Tibial nerve (tissue), 4 donors: ENCODE results near the gene ERBB4. TPM values are rescaled to one million over a fixed set of nuclear protein-coding genes. Genes with fewer than 3 reads are reported as not detected.
"Not testable (repeated sequence)": the region's sequence is repeated elsewhere in the genome, so short reads cannot be mapped to it uniquely, and the experiment has no call there.

ENCODE experiments used
- DNase-seq, 2 donors: peaks; one replicate each; pipeline ENCODE4 v3.0.0-alpha.2; 2019; ENCODE audit warnings: low spot score in 2 of 2
- H3K27ac ChIP-seq, 4 donors: fragments of 200-600 bp; sonication (generic) in 3 of 4; one replicate each; pipeline ENCODE4 v1.5.1; 2017 to 2019; ENCODE audit warnings: mild to moderate bottlenecking in 1 of 4
- H3K27me3 ChIP-seq, 2 donors: fragments of 200-600 bp; sonication (generic) in 1 of 2; one replicate each; pipeline versions ENCODE4 v1.5.1 to v1.6.0; 2017 to 2019
- H3K36me3 ChIP-seq, 3 donors: fragments of 200-600 bp; sonication (generic); one replicate each; pipeline ENCODE4 v1.5.1; 2018 to 2019
- H3K4me1 ChIP-seq, 4 donors: fragments of 200-600 bp; sonication (generic) in 3 of 4; one replicate each; pipeline ENCODE4 v1.5.1; 2017 to 2019
- H3K4me3 ChIP-seq, 4 donors: fragments of 200-600 bp; sonication (generic) in 3 of 4; one replicate each; pipeline ENCODE4 v1.5.1; 2017 to 2019; ENCODE audit warnings: mild to moderate bottlenecking in 1 of 4, moderate library complexity in 1 of 4
- H3K9me3 ChIP-seq, 4 donors: fragments of 200-600 bp; sonication (generic) in 3 of 4; one replicate each; pipeline ENCODE4 v1.5.1; 2017 to 2019
- EP300 ChIP-seq, 2 donors: sonication (generic); formaldehyde crosslinking; IDR thresholded peaks; one replicate each; pipeline ENCODE4 v1.6.1; 2017; ENCODE audit warnings: antibody characterized with exemption in 2 of 2, mild to moderate bottlenecking in 1 of 2
- POLR2A ChIP-seq, 2 donors: fragments of 450-650 bp; IDR thresholded peaks; one replicate each; pipeline ENCODE4 v1.6.1; 2017; ENCODE audit warnings: antibody characterized with exemption in 2 of 2, mild to moderate bottlenecking in 2 of 2, moderate library complexity in 2 of 2
- WGBS, 2 donors: methylation state at CpG; one replicate each; pipeline ENCODE4 v1.1.5; 2018; 5-methylcytosine and 5-hydroxymethylcytosine counted together
- total RNA-seq, 4 donors: library from RNA; depleted of rRNA; stranded (reverse); fragments of >200 nt; gene quantifications; one replicate each; pipeline ENCODE4 v1.1.0, GENCODE V29; 2016
- TF ChIP-seq, protein P1 (sequence below), 5 experiments: fragments of 200-600 bp in 3 of 5; fragments of 450-650 bp in 2 of 5; sonication (generic) in 3 of 5; IDR thresholded peaks; one replicate each; pipeline ENCODE4 v1.5.1; 2016 to 2019; ENCODE audit warnings: antibody characterized with exemption in 5 of 5, mild to moderate bottlenecking in 3 of 5, moderate library complexity in 2 of 5

Gene ERBB4
- total RNA-seq, 4 donors from 2014 or later, result 2.4 to 3.3 (median 2.9) TPM

DNA sequence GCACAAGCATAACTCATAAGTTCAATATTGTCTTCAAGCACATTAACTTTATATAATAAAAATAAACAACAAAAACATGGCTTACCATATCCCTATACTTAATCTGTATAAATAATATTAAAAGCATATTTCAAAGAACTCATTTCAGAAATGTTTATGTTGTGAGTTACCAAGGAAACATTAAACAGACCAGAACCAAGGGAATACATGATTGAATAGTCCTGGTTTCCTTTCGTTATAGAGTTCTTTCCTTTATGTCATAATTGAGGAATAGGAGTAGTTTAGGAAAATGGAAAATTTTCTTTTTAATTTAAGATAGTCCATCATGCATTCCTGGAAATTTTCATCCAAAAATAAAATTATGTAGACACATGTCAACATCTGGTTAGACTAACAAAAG is 343.0 kb downstream of the ERBB4 start:
- Histone ChIP-seq H3K36me3 (no peaks in the 10 kb centered on the region), H3K27ac (no peak overlapping the region), H3K4me1 (no peaks in the 10 kb centered on the region), H3K4me3 (no peak overlapping the region), H3K27me3 (no peaks in the 10 kb centered on the region), H3K9me3 (no peaks in the 10 kb centered on the region)
- WGBS, 2 donors, result 48 to 51% methylated on average over 1 of the region's 1 CpG
- TF ChIP-seq POLR2A (IDR thresholded peaks at IDR 0.05), result no peak
- TF ChIP-seq EP300 (IDR thresholded peaks at IDR 0.05), result no peak
- no peak for DNase-seq

DNA sequence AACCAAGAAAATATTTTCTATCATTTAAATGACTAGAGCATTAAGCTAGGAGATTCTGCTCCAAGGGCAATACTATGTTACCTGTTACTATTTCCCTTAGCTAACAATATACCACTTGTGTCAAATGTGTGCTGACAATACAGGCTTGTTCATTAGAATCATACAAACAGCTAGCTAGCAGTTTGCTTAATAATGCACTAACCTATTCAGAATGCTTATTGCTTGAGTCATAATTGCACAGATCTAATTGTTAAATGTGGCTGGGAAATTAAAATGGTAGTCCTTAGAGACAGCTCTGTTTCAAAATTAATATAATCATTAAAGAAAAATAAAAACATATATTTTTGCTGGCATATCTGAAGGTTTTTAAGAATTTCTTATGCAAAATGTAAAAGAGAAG is 344.2 kb downstream of the ERBB4 start:
- Histone ChIP-seq H3K9me3 (no peaks in the 10 kb centered on the region), H3K27ac (no peak overlapping the region), H3K36me3 (no peaks in the 10 kb centered on the region), H3K27me3 (no peaks in the 10 kb centered on the region), H3K4me3 (no peak overlapping the region), H3K4me1 (no peaks in the 10 kb centered on the region)
- TF ChIP-seq, protein P1, sequence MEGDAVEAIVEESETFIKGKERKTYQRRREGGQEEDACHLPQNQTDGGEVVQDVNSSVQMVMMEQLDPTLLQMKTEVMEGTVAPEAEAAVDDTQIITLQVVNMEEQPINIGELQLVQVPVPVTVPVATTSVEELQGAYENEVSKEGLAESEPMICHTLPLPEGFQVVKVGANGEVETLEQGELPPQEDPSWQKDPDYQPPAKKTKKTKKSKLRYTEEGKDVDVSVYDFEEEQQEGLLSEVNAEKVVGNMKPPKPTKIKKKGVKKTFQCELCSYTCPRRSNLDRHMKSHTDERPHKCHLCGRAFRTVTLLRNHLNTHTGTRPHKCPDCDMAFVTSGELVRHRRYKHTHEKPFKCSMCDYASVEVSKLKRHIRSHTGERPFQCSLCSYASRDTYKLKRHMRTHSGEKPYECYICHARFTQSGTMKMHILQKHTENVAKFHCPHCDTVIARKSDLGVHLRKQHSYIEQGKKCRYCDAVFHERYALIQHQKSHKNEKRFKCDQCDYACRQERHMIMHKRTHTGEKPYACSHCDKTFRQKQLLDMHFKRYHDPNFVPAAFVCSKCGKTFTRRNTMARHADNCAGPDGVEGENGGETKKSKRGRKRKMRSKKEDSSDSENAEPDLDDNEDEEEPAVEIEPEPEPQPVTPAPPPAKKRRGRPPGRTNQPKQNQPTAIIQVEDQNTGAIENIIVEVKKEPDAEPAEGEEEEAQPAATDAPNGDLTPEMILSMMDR (IDR thresholded peaks at IDR 0.05), result no peak
- TF ChIP-seq EP300 (IDR thresholded peaks at IDR 0.05), result no peak
- TF ChIP-seq POLR2A (IDR thresholded peaks at IDR 0.05), result no peak
- DNase-seq, result no peak

DNA sequence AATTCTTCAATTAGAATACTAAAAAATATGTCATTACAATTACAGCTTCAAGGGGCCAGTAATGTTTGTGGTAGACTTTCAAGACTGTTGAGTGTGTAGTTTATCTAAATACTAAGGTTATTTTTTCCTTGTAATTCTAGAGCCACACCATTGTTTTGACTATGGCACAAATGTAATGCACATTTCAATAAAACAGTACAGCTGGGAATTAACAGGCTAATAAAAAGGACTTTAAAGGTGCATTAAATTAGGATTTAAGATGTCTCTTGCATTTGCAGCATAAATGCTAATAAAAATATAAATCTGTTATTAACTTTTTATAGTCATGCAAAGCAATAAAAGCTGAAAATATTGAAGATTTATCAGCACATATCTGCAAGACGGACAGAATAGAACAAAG is 344.8 kb downstream of the ERBB4 start:
- no peaks in the 10 kb centered on the region for H3K36me3 ChIP-seq
- H3K27ac ChIP-seq, result no peak overlapping the region
- H3K4me1 ChIP-seq, result no peaks in the 10 kb centered on the region
- no peak for TF ChIP-seq POLR2A (IDR thresholded peaks at IDR 0.05)
- TF ChIP-seq EP300 (IDR thresholded peaks at IDR 0.05), result no peak
- TF ChIP-seq, protein P1 (IDR thresholded peaks at IDR 0.05), result no peak
- 80 to 86% methylated on average over 1 of the region's 1 CpG for WGBS, 2 donors
- no peaks in the 10 kb centered on the region for H3K9me3 ChIP-seq
- H3K4me3 ChIP-seq, result no peak overlapping the region
- no peak for DNase-seq
- H3K27me3 ChIP-seq, result no peaks in the 10 kb centered on the region

DNA sequence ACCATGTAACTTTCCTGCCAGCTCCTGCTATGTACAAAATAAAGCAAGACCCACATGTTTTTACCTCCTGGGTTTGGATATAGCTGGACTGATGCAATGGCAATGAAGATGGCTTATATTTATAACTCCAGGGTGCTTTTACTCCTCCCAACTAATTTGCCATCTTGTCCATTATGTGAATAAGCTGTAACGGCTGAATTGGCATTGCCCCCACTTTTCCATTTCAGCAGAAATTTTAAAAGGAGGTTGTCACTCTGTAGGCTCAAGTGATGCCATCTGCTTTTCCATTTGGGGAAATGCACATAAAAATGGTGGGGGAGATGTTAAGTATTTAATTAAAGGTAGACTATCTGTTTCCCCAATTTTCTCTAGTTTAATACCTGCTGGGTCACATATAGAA is 345.5 kb downstream of the ERBB4 start:
- WGBS, 2 donors, result 63 to 77% methylated on average over 1 of the region's 1 CpG
- no peak overlapping the region for H3K4me3 ChIP-seq
- H3K27ac ChIP-seq, result no peak overlapping the region
- H3K36me3 ChIP-seq, result no peaks in the 10 kb centered on the region
- TF ChIP-seq, protein P1 (IDR thresholded peaks at IDR 0.05), result no peak
- TF ChIP-seq POLR2A (IDR thresholded peaks at IDR 0.05) (no peak), EP300 (IDR thresholded peaks at IDR 0.05) (no peak)
- no peaks in the 10 kb centered on the region for H3K27me3 ChIP-seq
- H3K9me3 ChIP-seq, result no peaks in the 10 kb centered on the region
- H3K4me1 ChIP-seq, result no peaks in the 10 kb centered on the region
- DNase-seq, result no peak

DNA sequence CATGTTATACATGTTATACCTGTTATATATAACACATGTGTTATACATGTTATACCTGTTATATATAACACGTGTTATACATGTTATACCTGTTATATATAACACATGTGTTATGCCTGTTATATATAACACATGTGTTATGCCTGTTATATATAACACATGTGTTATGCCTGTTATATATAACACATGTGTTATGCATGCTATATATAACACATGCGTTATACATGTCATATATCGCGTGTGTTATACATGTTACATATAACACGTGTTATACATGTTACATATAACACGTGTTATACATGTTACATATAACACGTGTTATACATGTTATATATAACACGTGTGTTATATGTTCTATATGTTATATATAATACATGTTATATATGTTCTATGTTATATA is 347.2 kb downstream of the ERBB4 start:
- H3K4me1 ChIP-seq, H3K9me3 ChIP-seq, H3K27ac ChIP-seq, H3K36me3 ChIP-seq, H3K27me3 ChIP-seq, H3K4me3 ChIP-seq, DNase-seq: not testable (repeated sequence)
- WGBS, 2 donors, result 64 to 84% methylated on average over 8 of the region's 8 CpGs

DNA sequence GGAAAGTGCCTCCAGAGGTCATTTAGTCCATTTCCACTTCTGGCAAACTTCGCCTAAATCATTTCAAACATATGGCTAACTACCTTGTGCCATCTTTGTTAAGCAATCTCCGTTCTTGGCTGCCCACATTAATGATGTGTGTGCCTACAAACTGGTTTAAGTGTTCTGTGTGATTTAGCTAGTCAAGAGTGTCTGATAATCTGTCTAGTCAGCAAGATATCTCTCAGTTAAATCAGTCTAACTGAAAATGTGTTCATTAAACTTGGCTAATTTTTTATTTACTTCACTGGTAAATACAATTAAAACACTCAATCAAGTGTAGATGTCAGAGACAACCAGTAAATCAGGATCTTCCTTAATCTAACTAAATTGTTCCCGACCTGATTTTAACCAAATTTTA is 352.4 kb downstream of the ERBB4 start:
- no peaks in the 10 kb centered on the region for H3K4me1 ChIP-seq
- H3K36me3 ChIP-seq, result no peaks in the 10 kb centered on the region
- no peak overlapping the region for H3K27ac ChIP-seq
- no peaks in the 10 kb centered on the region for H3K9me3 ChIP-seq
- DNase-seq, result no peak
- WGBS, 2 donors, result 85 to 87% methylated on average over 3 of the region's 3 CpGs
- TF ChIP-seq, protein P1 (IDR thresholded peaks at IDR 0.05), result no peak
- TF ChIP-seq POLR2A (IDR thresholded peaks at IDR 0.05), result no peak
- no peaks in the 10 kb centered on the region for H3K27me3 ChIP-seq
- H3K4me3 ChIP-seq, result no peak overlapping the region
